ENCODE data around the gene PPP1R1C.

- no peak for TF ChIP-seq ZNF274 (IDR thresholded peaks at IDR 0.05; ENCODE audit: low read depth, low read length)
- no peak for TF ChIP-seq YY1 (IDR thresholded peaks at IDR 0.05; ENCODE audit: insufficient read depth, insufficient read length)
Observed at GRCh38 chr2:182166841-182167240, 181.2 kb downstream of the PPP1R1C start.
